Chondrocyte (in vitro differentiated cells): ENCODE measurements around the gene ARMC9. TPM values are rescaled to one million over a fixed set of nuclear protein-coding genes. Genes with fewer than 3 reads are reported as not detected.

Experiments
- DNase-seq: peaks from one replicate; pipeline ENCODE4 v3.0.0; 2021; ENCODE audit warnings: mixed read lengths, low spot score
- H3K27ac Mint-ChIP-seq: one replicate; pipeline ENCODE4 v1.8.0; 2021; ENCODE audit warnings: mild to moderate bottlenecking, moderate library complexity, mixed read lengths; ENCODE audit not compliant: unreplicated experiment
- H3K27me3 Mint-ChIP-seq: 2 replicates; pipeline ENCODE4 v1.8.0; 2021; ENCODE audit warnings: low read depth, mixed read lengths
- H3K36me3 Mint-ChIP-seq: 2 replicates; pipeline ENCODE4 v1.8.0; 2021; ENCODE audit warnings: low read depth, mixed read lengths
- H3K4me1 Mint-ChIP-seq: 2 replicates; pipeline ENCODE4 v1.8.0; 2021; ENCODE audit warnings: low read depth, mild to moderate bottlenecking, mixed read lengths
- H3K4me3 Mint-ChIP-seq: one replicate; pipeline ENCODE4 v1.8.0; 2021; ENCODE audit warnings: mild to moderate bottlenecking, moderate library complexity, mixed read lengths; ENCODE audit not compliant: unreplicated experiment
- H3K9me3 Mint-ChIP-seq: 2 replicates; pipeline ENCODE4 v1.8.0; 2021; ENCODE audit warnings: low read depth, mixed read lengths
- total RNA-seq: library from RNA; stranded (reverse); gene quantifications from 3 replicates; pipeline ENCODE4 v1.2.1, GENCODE V29; 2021
- TF ChIP-seq, protein P1 (sequence below): fragments of 200-600 bp; sonication (generic); IDR thresholded peaks from 2 replicates; pipeline ENCODE4 v1.5.0; 2021; ENCODE audit warnings: antibody characterized with exemption, mild to moderate bottlenecking, moderate library complexity

Gene ARMC9
- total RNA-seq, 1 donor from 2014 or later, result 188 TPM

DNA sequence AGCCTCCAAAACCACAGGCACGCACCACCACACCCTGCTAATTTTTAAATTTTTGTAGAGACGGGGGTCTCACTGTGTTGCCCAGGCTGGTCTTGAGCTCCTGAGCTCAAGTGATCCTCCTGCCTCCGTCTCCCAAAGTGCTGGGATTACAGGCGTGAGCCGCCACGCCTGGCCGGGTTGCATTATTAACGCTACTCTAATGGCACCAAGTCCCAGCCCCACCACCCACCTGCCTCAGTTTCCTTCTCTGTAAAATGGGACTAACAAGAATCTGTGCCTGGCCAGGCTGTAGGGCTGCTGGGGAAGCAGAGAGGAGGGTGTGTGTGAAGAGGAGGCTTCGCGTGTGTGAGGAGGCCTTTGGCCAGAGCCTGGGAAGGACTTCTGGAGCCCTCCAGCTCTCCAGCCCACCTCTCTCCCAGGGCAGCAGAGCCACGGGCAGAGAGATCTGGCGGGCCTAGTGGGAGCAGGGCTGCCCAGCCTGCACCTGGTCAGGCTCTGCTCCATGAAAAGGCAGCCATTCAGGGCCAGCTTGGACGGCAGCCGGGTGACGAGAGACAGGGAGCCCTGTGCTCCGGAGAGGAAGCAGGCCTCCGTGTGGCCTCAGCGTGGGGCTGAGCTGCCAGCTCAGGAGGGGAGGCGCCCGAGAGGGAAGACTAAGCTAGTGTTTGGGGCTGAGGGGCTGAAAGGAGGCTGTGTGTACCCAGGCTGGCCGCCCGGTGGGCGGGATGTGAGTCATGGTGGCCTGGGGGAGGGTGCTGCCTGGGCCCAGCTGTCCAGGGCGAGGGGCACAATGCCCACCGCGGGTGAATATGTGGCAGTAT lies 189.7 kb downstream of the ARMC9 start:
- H3K4me1 Mint-ChIP-seq, result peaks cover 28% of the 10 kb centered on the region
- H3K36me3 Mint-ChIP-seq, result peaks cover 9% of the 10 kb centered on the region
- H3K9me3 Mint-ChIP-seq, result peaks cover 12% of the 10 kb centered on the region
- H3K27me3 Mint-ChIP-seq, result no peaks in the 10 kb centered on the region
- DNase-seq, result no peak
- H3K4me3 Mint-ChIP-seq, result no peak overlapping the region
- TF ChIP-seq, protein P1, sequence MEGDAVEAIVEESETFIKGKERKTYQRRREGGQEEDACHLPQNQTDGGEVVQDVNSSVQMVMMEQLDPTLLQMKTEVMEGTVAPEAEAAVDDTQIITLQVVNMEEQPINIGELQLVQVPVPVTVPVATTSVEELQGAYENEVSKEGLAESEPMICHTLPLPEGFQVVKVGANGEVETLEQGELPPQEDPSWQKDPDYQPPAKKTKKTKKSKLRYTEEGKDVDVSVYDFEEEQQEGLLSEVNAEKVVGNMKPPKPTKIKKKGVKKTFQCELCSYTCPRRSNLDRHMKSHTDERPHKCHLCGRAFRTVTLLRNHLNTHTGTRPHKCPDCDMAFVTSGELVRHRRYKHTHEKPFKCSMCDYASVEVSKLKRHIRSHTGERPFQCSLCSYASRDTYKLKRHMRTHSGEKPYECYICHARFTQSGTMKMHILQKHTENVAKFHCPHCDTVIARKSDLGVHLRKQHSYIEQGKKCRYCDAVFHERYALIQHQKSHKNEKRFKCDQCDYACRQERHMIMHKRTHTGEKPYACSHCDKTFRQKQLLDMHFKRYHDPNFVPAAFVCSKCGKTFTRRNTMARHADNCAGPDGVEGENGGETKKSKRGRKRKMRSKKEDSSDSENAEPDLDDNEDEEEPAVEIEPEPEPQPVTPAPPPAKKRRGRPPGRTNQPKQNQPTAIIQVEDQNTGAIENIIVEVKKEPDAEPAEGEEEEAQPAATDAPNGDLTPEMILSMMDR, result peak; percentile 34
- peak overlapping the region; percentile 74 for H3K27ac Mint-ChIP-seq

DNA sequence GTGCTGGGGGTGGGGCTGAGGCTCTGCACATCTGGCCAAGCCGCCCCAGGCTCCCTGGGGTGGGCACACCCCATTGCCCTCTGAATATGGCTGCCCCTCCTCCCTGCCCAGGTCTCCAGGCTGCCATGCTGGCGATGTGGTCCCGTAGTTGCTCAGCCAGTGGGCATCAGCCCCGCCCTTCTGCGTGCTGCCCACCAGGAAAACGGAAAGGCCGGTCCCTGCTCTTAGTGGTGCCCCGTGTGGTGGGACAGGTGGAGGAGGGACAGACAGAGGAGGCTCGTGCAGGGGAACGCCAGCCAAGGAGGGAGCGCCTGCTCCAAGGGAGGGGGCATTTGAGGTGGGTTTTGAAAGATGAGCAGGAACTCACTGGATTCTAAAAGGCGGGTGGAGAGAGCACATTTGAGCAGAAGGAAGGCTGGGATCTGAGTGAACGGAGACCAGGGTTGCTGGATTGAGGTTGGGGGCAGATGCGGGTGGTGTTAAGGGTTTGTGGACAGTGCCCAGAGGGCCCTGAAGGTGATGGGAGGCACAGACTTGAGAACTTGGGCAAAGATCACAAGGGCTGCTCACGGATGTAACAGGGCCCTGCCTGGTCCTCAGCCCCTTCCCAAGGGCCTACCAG lies 190.4 kb downstream of the ARMC9 start:
- TF ChIP-seq, protein P1, result no peak
- peaks cover 12% of the 10 kb centered on the region for H3K9me3 Mint-ChIP-seq
- H3K4me1 Mint-ChIP-seq, result peaks cover 28% of the 10 kb centered on the region
- no peaks in the 10 kb centered on the region for H3K27me3 Mint-ChIP-seq
- no peak for DNase-seq
- peak overlapping the region; percentile 74 for H3K27ac Mint-ChIP-seq
- peaks cover 9% of the 10 kb centered on the region for H3K36me3 Mint-ChIP-seq
- no peak overlapping the region for H3K4me3 Mint-ChIP-seq

DNA sequence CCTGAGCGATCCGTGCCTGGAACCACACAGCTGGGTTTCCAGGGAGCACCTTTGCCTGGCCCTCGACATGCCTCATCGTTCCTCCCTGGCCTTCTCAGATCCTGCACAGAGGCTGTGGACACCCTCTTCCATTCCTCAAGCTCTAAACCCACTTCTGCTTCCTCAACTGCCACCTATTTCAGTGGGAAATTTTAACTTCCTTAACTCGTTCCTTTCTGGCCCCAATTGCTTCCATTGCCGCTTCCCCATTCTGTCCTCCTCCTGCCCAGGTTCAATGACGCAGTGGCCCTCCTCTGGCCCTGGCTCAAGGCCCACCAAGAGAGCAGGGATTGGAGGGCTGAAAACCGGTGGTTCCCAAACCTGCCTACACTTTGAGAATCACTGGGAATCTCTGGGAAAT lies 192.2 kb downstream of the ARMC9 start:
- peaks cover 35% of the 10 kb centered on the region for H3K4me1 Mint-ChIP-seq
- H3K27ac Mint-ChIP-seq, result peak overlapping the region; percentile 36
- DNase-seq, result no peak
- peaks cover 3% of the 10 kb centered on the region for H3K9me3 Mint-ChIP-seq
- TF ChIP-seq, protein P1, result no peak
- H3K4me3 Mint-ChIP-seq, result no peak overlapping the region
- peaks cover 6% of the 10 kb centered on the region for H3K36me3 Mint-ChIP-seq
- H3K27me3 Mint-ChIP-seq, result no peaks in the 10 kb centered on the region

DNA sequence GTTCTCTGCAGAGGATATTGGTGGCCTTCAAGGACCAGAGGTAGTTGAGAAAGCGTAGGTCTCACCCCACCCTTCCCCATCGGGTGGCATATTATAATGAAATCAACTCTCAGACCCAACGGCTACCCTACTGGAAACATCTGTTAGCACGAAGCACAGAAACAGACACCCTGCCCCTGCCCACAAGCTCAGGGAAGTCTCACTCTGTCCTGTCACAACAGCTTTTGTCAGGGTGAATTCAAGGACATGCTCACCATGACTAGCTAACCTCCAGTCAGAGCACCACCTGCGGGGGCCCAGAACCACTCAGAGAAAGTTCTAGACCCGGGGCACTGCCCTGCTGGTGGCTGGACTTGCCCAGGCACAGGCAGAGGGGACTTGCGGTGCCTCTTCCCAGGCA lies 193.6 kb downstream of the ARMC9 start:
- Mint-ChIP-seq H3K27me3 (no peaks in the 10 kb centered on the region), H3K36me3 (peaks cover 2% of the 10 kb centered on the region), H3K4me3 (no peak overlapping the region), H3K27ac (no peak overlapping the region), H3K4me1 (peaks cover 28% of the 10 kb centered on the region), H3K9me3 (no peaks in the 10 kb centered on the region)
- DNase-seq, result no peak
- TF ChIP-seq, protein P1, result no peak

DNA sequence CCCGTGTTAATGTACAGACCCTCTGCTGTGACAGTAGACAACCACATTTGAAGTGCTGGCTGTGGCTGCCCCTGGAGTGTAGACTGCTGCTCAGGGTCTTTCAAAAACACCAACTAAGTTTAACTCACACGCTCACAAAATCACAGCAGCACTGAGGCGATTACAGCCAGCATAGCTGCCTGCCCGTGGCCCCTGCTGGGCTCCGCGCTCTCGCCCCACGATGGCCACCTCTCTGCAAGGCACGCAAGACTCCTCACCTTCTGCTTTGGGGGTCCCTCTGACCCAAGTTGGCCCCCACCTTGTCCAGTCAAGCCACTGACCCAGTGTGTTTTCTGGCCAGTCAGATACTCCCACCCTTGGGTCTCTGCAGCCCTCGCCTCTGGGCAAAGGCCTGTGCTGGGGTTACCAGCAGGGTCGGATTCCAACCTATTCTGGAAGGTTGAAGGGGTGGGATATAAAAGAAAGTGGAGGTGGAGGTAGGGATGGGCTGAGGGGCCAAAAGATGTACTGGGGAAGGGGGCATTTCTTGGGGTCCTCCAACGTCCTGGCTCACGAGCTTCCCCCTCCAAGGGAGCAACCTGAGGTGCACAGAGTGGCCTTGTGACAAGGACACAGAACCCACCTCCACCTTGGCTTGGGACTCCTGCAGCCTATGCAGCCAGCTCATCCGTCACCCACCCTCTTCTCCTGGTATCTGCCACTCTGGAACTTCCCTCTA lies 194.2 kb downstream of the ARMC9 start:
- Mint-ChIP-seq H3K27me3 (no peaks in the 10 kb centered on the region), H3K27ac (no peak overlapping the region), H3K4me1 (peaks cover 25% of the 10 kb centered on the region), H3K9me3 (no peaks in the 10 kb centered on the region), H3K36me3 (peaks cover 2% of the 10 kb centered on the region), H3K4me3 (no peak overlapping the region)
- TF ChIP-seq, protein P1, result no peak
- DNase-seq, result no peak
